Parathyroid adenoma (tissue), 2 donors: ENCODE data around the gene GPANK1.

Experiments used
- H2AFZ ChIP-seq: fragments of 300-600 bp; sonication (generic); one replicate; pipeline ENCODE4 v1.7.0; 2017; ENCODE audit warnings: antibody characterized with exemption, mild to moderate bottlenecking
- H3K27ac ChIP-seq: fragments of 300-600 bp; sonication (generic); one replicate; pipeline ENCODE4 v1.7.0; 2017
- H3K27me3 ChIP-seq: fragments of 300-600 bp; sonication (generic); one replicate; pipeline ENCODE4 v1.7.0; 2017; ENCODE audit warnings: low read length; ENCODE audit not compliant: control insufficient read depth, insufficient read depth
- H3K36me3 ChIP-seq: fragments of 300-600 bp; sonication (generic); one replicate; pipeline ENCODE4 v1.7.0; 2017; ENCODE audit warnings: low read length; ENCODE audit not compliant: control insufficient read depth, insufficient read depth
- H3K4me1 ChIP-seq: fragments of 300-600 bp; sonication (generic); one replicate; pipeline ENCODE4 v1.7.0; 2017; ENCODE audit warnings: control low read depth
- H3K4me2 ChIP-seq: fragments of 300-600 bp; sonication (generic); one replicate; pipeline ENCODE4 v1.7.0; 2017; ENCODE audit warnings: low read length
- H3K4me3 ChIP-seq: fragments of 300-600 bp; sonication (generic); one replicate; pipeline ENCODE4 v1.7.0; 2017; ENCODE audit warnings: low read depth, low read length
- H3K79me2 ChIP-seq: fragments of 300-600 bp; sonication (generic); one replicate; pipeline ENCODE4 v1.7.0; 2017; ENCODE audit warnings: control low read depth
- H3K9ac ChIP-seq: fragments of 300-600 bp; sonication (generic); one replicate; pipeline ENCODE4 v1.7.0; 2017; ENCODE audit warnings: mild to moderate bottlenecking
- H3K9me3 ChIP-seq: fragments of 300-600 bp; sonication (generic); one replicate; pipeline ENCODE4 v1.7.0; 2017; ENCODE audit warnings: low read length; ENCODE audit not compliant: control insufficient read depth
- TF ChIP-seq, protein P1 (sequence below): fragments of 300-600 bp; sonication (generic); IDR thresholded peaks from one replicate; pipeline ENCODE4 v1.7.0; 2017; ENCODE audit warnings: antibody characterized with exemption, mild to moderate bottlenecking
- donor health status: primary hyperparathyroidism.

Gene GPANK1

DNA sequence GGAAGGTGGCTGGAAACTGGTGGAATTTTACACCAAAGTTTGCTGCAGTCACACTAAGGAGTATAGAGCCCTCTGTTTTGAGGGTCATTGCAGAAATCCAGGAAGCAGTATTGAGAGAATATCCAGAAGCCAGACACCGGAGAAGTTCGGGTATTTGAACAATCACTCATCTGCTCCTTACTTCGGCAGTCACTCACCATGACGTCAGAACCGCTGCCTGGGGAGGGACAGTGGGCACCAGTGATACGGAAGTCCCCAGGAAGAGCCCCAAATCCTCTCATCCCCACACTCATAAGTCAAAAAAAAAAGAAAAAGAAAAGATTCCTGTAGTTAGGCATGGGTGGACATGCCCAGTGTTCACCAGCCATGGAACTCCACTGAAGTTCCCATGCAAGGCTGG lies 12.1 kb upstream of the GPANK1 start:
- TF ChIP-seq, protein P1, sequence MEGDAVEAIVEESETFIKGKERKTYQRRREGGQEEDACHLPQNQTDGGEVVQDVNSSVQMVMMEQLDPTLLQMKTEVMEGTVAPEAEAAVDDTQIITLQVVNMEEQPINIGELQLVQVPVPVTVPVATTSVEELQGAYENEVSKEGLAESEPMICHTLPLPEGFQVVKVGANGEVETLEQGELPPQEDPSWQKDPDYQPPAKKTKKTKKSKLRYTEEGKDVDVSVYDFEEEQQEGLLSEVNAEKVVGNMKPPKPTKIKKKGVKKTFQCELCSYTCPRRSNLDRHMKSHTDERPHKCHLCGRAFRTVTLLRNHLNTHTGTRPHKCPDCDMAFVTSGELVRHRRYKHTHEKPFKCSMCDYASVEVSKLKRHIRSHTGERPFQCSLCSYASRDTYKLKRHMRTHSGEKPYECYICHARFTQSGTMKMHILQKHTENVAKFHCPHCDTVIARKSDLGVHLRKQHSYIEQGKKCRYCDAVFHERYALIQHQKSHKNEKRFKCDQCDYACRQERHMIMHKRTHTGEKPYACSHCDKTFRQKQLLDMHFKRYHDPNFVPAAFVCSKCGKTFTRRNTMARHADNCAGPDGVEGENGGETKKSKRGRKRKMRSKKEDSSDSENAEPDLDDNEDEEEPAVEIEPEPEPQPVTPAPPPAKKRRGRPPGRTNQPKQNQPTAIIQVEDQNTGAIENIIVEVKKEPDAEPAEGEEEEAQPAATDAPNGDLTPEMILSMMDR, result no peak
- H3K9ac ChIP-seq, result no peak overlapping the region

DNA sequence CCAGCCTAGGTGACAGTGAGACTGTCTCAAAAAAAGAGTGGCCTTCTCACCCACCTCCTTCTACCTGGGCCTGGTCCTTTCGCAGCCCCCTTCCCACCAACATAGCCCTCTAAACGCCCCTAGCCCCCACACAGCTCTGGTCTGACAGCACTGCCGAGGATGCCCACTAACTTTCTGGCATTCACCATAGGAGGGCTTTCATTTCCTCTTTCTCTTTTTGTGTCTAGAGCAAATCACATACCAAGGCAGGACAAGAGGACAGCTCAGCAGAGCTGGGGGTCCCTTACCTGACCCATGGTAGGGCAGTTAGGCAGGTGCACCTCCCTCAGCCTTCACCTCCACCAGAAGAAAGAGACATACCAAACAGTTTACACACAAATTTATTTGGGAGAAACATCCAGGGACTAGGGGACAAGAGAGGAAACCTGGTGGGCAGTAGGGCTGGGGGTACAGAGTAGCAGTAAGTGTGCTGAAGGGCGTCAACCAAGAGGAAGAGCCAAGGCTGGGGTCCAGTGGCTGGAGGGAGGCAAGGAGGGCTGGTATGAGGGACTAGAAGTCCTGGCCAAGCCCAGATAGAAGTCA lies 11.6 kb upstream of the GPANK1 start:
- TF ChIP-seq, protein P1, result no peak
- Histone ChIP-seq H3K27ac (no peak overlapping the region), H2AFZ (no peak overlapping the region), H3K9me3 (no peaks in the 10 kb centered on the region), H3K79me2 (no peaks in the 10 kb centered on the region), H3K27me3 (no peaks in the 10 kb centered on the region), H3K4me3 (no peak overlapping the region), H3K36me3 (no peaks in the 10 kb centered on the region), H3K9ac (no peak overlapping the region), H3K4me2 (no peak overlapping the region), H3K4me1 (peaks cover 9% of the 10 kb centered on the region)

More for the DNA sequence above, 12.1 kb upstream of the GPANK1 start:
- H3K36me3 ChIP-seq, result no peaks in the 10 kb centered on the region
- H3K79me2 ChIP-seq, result no peaks in the 10 kb centered on the region
- H3K4me1 ChIP-seq, result peaks cover 9% of the 10 kb centered on the region
- H2AFZ ChIP-seq, result no peak overlapping the region
- no peak overlapping the region for H3K27ac ChIP-seq
- H3K9me3 ChIP-seq, result no peaks in the 10 kb centered on the region
- H3K4me3 ChIP-seq, result no peak overlapping the region
- H3K4me2 ChIP-seq, result no peak overlapping the region
- H3K27me3 ChIP-seq, result no peaks in the 10 kb centered on the region

DNA sequence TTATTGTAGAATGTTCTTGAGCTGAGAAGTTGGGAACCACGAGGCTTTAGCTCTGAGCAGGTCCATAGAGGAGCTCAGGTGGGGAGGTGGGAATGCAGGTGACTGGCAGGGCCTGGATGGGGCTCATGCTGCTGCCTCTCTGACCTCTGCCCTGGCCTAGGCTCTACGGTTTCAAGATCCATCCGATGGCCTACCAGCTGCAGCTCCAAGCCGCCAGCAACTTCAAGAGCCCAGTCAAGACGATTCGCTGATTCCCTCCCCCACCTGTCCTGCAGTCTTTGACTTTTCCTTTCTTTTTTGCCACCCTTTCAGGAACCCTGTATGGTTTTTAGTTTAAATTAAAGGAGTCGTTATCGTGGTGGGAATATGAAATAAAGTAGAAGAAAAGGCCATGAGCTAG lies 4.9 kb upstream of the GPANK1 start, which contains the start of gene LY6G5B:
TSS of gene LY6G5B (plus strand) at position 301 of the 400 bp plus-strand sequence. CDS start 975 bp downstream, outside the sequence.
- no peak within 1 kb of the TSS for H3K4me3 ChIP-seq
- TF ChIP-seq, protein P1, result no peak
- H3K9ac ChIP-seq, result no peak within 1 kb of the TSS
- H3K27me3 ChIP-seq, result no peaks in the 10 kb centered on the region
- no peaks in the 10 kb centered on the region for H3K4me1 ChIP-seq
- no peaks in the 10 kb centered on the region for H3K9me3 ChIP-seq
- H3K27ac ChIP-seq, result no peak within 1 kb of the TSS
- peaks cover 14% of the 10 kb centered on the region for H3K79me2 ChIP-seq
- H3K36me3 ChIP-seq, result no peaks in the 10 kb centered on the region
- no peak within 1 kb of the TSS for H2AFZ ChIP-seq
- H3K4me2 ChIP-seq, result no peak within 1 kb of the TSS

DNA sequence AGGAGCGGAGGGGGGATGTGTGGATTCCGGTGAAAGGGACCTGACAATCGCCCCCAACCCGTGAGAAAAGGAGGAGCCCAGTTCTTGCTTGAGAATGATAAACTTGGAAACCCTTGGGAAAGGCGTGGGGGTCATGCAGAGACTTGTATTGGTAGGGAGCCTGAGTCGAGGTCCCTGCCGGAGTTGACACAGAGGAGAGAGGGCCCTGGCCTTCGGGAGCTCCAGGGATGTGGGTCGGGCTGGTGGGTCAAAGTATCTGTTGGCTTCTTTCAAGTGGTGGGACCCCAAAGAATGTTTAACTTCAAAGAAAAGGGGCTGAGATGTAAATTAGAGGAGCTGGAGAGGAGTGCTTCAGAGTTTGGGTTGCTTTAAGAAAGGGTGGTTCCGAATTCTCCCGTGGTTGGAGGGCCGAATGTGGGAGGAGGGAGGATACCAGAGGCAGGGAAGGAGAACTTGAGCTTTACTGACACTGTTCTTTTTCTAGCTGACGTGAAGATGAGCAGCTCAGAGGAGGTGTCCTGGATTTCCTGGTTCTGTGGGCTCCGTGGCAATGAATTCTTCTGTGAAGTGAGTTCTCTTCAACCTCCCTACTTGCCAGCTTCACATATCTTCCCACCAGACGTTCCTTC lies 1.7 kb upstream of the GPANK1 start:
- Histone ChIP-seq H3K27me3 (no peaks in the 10 kb centered on the region), H3K4me2 (peak overlapping the region; percentile 98), H3K9ac (peak overlapping the region; percentile 91), H3K27ac (peak overlapping the region; percentile 99), H3K4me3 (peak overlapping the region; percentile 99), H3K9me3 (no peaks in the 10 kb centered on the region), H3K36me3 (no peaks in the 10 kb centered on the region), H2AFZ (peak overlapping the region; percentile 92), H3K79me2 (peaks cover 18% of the 10 kb centered on the region), H3K4me1 (peaks cover 8% of the 10 kb centered on the region)
- TF ChIP-seq, protein P1, result no peak
